WTC11 (cell line): ENCODE data around the gene OR2W3. TPM values are rescaled to one million over a fixed set of nuclear protein-coding genes. Genes with fewer than 3 reads are reported as not detected.

Experiments used
- ATAC-seq: fragments of 200-7000 bp; cut with Tn5 transposase; 2 replicates; pipeline ENCODE4 v1.10.0; 2021; ENCODE audit warnings: mild to moderate bottlenecking, moderate library complexity
- CTCF ChIA-PET: fragments of 300-600 bp; sonication (Branson Sonifier 250); formaldehyde crosslinking; loops from one replicate; lab custom pipeline; 2021; ENCODE audit warnings: antibody characterized with exemption; lab: Charles Lee
- POLR2A ChIA-PET: fragments of 350-600 bp; sonication (Branson Sonifier 250); formaldehyde crosslinking; loops from one replicate; lab custom pipeline; 2021; ENCODE audit warnings: antibody characterized with exemption; lab: Charles Lee
- DNase-seq: peaks from one replicate; pipeline ENCODE4 v3.0.0; 2021; ENCODE audit warnings: low spot score
- H3K27ac Mint-ChIP-seq: 2 replicates; pipeline ENCODE4 v1.8.0; 2021; ENCODE audit warnings: mixed read lengths
- H3K27me3 Mint-ChIP-seq: 2 replicates; pipeline ENCODE4 v1.8.0; 2021; ENCODE audit warnings: low read depth, mild to moderate bottlenecking, moderate library complexity, mixed read lengths
- H3K36me3 Mint-ChIP-seq: 2 replicates; pipeline ENCODE4 v1.8.0; 2021; ENCODE audit warnings: mixed read lengths
- H3K4me1 Mint-ChIP-seq: 2 replicates; pipeline ENCODE4 v1.8.0; 2022; ENCODE audit warnings: mixed read lengths
- H3K4me3 Mint-ChIP-seq: 2 replicates; pipeline ENCODE4 v1.8.0; 2021; ENCODE audit warnings: mild to moderate bottlenecking, moderate library complexity, mixed read lengths
- H3K9me3 Mint-ChIP-seq: 2 replicates; pipeline ENCODE4 v1.8.0; 2021; ENCODE audit warnings: mixed read lengths
- ARID4B ChIP-seq: sonication (generic); formaldehyde crosslinking; IDR thresholded peaks from 2 replicates; pipeline ENCODE4 v1.8.0; 2023; ENCODE audit warnings: missing genetic modification reagents, mild to moderate bottlenecking, borderline replicate concordance
- CBFB ChIP-seq: sonication (generic); formaldehyde crosslinking; IDR thresholded peaks from 2 replicates; pipeline ENCODE4 v1.8.1; 2022; ENCODE audit warnings: mild to moderate bottlenecking, low read depth, missing genetic modification reagents
- CREM ChIP-seq: sonication (generic); formaldehyde crosslinking; IDR thresholded peaks from 2 replicates; pipeline ENCODE4 v1.8.1; 2022; ENCODE audit warnings: mild to moderate bottlenecking, missing genetic modification reagents, moderate library complexity
- E2F1 ChIP-seq: sonication (generic); formaldehyde crosslinking; IDR thresholded peaks from 2 replicates; pipeline ENCODE4 v1.8.0; 2022; ENCODE audit warnings: mild to moderate bottlenecking, missing genetic modification reagents
- ELF4 ChIP-seq: sonication (generic); formaldehyde crosslinking; IDR thresholded peaks from 2 replicates; pipeline ENCODE4 v1.8.1; 2022; ENCODE audit warnings: low read depth, mild to moderate bottlenecking, moderate library complexity, missing genetic modification reagents
- GABPB1 ChIP-seq: sonication (generic); formaldehyde crosslinking; IDR thresholded peaks from 2 replicates; pipeline ENCODE4 v1.8.1; 2023; ENCODE audit warnings: mild to moderate bottlenecking, missing genetic modification reagents
- HMGA2 ChIP-seq: fragments of 250-450 bp; sonication (Bioruptor Pico); IDR thresholded peaks from 2 replicates; pipeline ENCODE4 v1.4.0; 2021; ENCODE audit warnings: mild to moderate bottlenecking, moderate library complexity
- HMGXB4 ChIP-seq: sonication (generic); formaldehyde crosslinking; IDR thresholded peaks from 2 replicates; pipeline ENCODE4 v1.8.1; 2023; ENCODE audit warnings: mild to moderate bottlenecking, moderate library complexity, missing genetic modification reagents
- IRF2 ChIP-seq: sonication (generic); formaldehyde crosslinking; IDR thresholded peaks from 2 replicates; pipeline ENCODE4 v1.8.0; 2022; ENCODE audit warnings: low read depth, missing genetic modification reagents, borderline replicate concordance
- OVOL2 ChIP-seq: fragments of 250-450 bp; sonication (Bioruptor Pico); IDR thresholded peaks from 2 replicates; pipeline ENCODE4 v1.9.0; 2021; ENCODE audit warnings: mild to moderate bottlenecking, borderline replicate concordance
- SMAD4 ChIP-seq: sonication (generic); formaldehyde crosslinking; IDR thresholded peaks from 2 replicates; pipeline ENCODE4 v1.8.0; 2022; ENCODE audit warnings: mild to moderate bottlenecking, missing genetic modification reagents
- SOX15 ChIP-seq: fragments of 250-450 bp; sonication (Bioruptor Pico); IDR thresholded peaks from 2 replicates; pipeline ENCODE4 v1.9.0; 2021; ENCODE audit warnings: mild to moderate bottlenecking
- SP1 ChIP-seq: sonication (generic); formaldehyde crosslinking; conservative IDR thresholded peaks from 2 replicates; pipeline ENCODE4 v1.8.1; 2022; ENCODE audit warnings: missing genetic modification reagents
- TCF7 ChIP-seq: sonication (generic); formaldehyde crosslinking; IDR thresholded peaks from 2 replicates; pipeline ENCODE4 v1.8.0; 2022; ENCODE audit warnings: mild to moderate bottlenecking, low read depth, missing genetic modification reagents, moderate library complexity
- USF1 ChIP-seq: sonication (generic); formaldehyde crosslinking; IDR thresholded peaks from 2 replicates; pipeline ENCODE4 v1.8.0; 2022; ENCODE audit warnings: mild to moderate bottlenecking, missing genetic modification reagents
- ZNF263 ChIP-seq: sonication (generic); formaldehyde crosslinking; IDR thresholded peaks from 2 replicates; pipeline ENCODE4 v1.8.1; 2022; ENCODE audit warnings: low read depth, mild to moderate bottlenecking, moderate library complexity, missing genetic modification reagents
- ZNF396 ChIP-seq: fragments of 250-450 bp; sonication (Bioruptor Pico); IDR thresholded peaks from 2 replicates; pipeline ENCODE4 v1.8.0; 2021; ENCODE audit warnings: mild to moderate bottlenecking, moderate library complexity, borderline replicate concordance
- total RNA-seq: library from RNA; stranded (reverse); gene quantifications from 3 replicates; pipeline ENCODE4 v1.2.3, GENCODE V29; 2021
- TF ChIP-seq, protein P1 (sequence below): sonication (generic); formaldehyde crosslinking; IDR thresholded peaks from 2 replicates; pipeline ENCODE4 v1.8.1; 2022; ENCODE audit warnings: mild to moderate bottlenecking, moderate library complexity, missing genetic modification reagents
- TF ChIP-seq, protein P2 (sequence below): fragments of 250-450 bp; sonication (Bioruptor Pico); IDR thresholded peaks from 2 replicates; pipeline ENCODE4 v1.9.0; 2021; ENCODE audit warnings: mild to moderate bottlenecking

The OR2W3 gene
- total RNA-seq, 1 experiment from 2014 or later: 0.17 TPM

DNA sequence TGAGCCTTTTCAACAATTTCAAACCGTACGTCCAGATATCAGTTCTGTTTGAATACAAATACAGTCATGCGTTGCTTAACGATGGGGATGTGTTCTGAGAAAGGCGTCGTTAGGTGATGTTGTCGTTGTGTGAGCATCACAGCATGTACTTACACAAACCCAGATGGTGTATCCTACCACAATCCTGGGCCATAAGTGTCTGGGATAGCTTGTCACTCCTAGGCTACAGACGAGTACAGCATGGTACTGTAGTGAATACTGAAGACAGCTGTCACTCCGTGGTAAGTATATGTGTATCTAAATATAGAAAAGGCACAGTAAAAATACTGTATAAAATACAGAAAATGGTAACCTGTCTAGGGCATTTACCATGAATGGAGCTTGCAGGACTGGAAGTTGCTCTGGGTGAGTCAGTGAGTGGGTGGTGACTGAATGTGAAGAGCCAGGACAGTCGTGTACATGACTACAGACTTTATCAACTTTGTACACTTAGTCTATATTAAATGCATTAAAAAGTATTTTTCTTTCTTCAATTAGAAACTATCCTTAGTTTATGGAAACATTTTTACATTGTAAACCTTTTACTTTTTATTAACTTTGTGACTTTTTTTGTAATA, 10.5 kb upstream of the OR2W3 start:
- ChIA-PET POLR2A (no interaction called here), CTCF (interaction anchor here (0.5 kb wide), 1 partner anchor 33 kb away, joined by 6 read pairs; no protein-coding TSS in a partner anchor)
- Mint-ChIP-seq H3K27me3 (no peaks in the 10 kb centered on the region; the same call in 1 of the 2 replicates), H3K9me3 (peaks cover 20% of the 10 kb centered on the region), H3K4me1 (no peaks in the 10 kb centered on the region), H3K4me3 (no peak overlapping the region), H3K36me3 (peaks cover 6% of the 10 kb centered on the region), H3K27ac (no peak overlapping the region)
- ATAC-seq (no peak), DNase-seq (no peak)
- TF ChIP-seq ZNF396 (CRISPR knock-in tag) (no peak), GABPB1 (CRISPR knock-in tag) (no peak), USF1 (no peak), OVOL2 (CRISPR knock-in tag) (no peak), CBFB (CRISPR knock-in tag) (no peak), CREM (no peak), HMGA2 (CRISPR knock-in tag) (no peak), ELF4 (CRISPR knock-in tag) (no peak), HMGXB4 (CRISPR knock-in tag) (no peak), TCF7 (CRISPR knock-in tag) (no peak), ARID4B (CRISPR knock-in tag) (no peak), SP1 (CRISPR knock-in tag) (no peak), ZNF263 (CRISPR knock-in tag) (no peak), IRF2 (CRISPR knock-in tag) (no peak), SMAD4 (CRISPR knock-in tag) (no peak), SOX15 (CRISPR knock-in tag) (no peak), E2F1 (no peak)
- TF ChIP-seq, protein P1, sequence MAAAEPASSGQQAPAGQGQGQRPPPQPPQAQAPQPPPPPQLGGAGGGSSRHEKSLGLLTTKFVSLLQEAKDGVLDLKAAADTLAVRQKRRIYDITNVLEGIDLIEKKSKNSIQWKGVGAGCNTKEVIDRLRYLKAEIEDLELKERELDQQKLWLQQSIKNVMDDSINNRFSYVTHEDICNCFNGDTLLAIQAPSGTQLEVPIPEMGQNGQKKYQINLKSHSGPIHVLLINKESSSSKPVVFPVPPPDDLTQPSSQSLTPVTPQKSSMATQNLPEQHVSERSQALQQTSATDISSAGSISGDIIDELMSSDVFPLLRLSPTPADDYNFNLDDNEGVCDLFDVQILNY (CRISPR knock-in tag): no peak
- TF ChIP-seq, protein P2, sequence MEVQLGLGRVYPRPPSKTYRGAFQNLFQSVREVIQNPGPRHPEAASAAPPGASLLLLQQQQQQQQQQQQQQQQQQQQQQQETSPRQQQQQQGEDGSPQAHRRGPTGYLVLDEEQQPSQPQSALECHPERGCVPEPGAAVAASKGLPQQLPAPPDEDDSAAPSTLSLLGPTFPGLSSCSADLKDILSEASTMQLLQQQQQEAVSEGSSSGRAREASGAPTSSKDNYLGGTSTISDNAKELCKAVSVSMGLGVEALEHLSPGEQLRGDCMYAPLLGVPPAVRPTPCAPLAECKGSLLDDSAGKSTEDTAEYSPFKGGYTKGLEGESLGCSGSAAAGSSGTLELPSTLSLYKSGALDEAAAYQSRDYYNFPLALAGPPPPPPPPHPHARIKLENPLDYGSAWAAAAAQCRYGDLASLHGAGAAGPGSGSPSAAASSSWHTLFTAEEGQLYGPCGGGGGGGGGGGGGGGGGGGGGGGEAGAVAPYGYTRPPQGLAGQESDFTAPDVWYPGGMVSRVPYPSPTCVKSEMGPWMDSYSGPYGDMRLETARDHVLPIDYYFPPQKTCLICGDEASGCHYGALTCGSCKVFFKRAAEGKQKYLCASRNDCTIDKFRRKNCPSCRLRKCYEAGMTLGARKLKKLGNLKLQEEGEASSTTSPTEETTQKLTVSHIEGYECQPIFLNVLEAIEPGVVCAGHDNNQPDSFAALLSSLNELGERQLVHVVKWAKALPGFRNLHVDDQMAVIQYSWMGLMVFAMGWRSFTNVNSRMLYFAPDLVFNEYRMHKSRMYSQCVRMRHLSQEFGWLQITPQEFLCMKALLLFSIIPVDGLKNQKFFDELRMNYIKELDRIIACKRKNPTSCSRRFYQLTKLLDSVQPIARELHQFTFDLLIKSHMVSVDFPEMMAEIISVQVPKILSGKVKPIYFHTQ (CRISPR knock-in tag): no peak
